Activated CD4-positive, alpha-beta T cell treated with anti-CD3 and anti-CD28 coated beads, Interleukin-2, amount 10 ng/mL, durations not matched to agents 24 days and 14 days (primary cell): ENCODE data around the gene CABCOCO1. TPM values are rescaled to one million over a fixed set of nuclear protein-coding genes. Genes with fewer than 3 reads are reported as not detected.

Experiments used
- total RNA-seq: library from RNA; stranded (reverse); gene quantifications from 2 replicates; pipeline ENCODE4 v1.2.3, GENCODE V29; 2022

CABCOCO1 gene
- total RNA-seq, 1 donor from 2014 or later: not detected

Other genes with a start within 250 kb of the CABCOCO1 start
- gene TMEM26, start 209.5 kb upstream of the CABCOCO1 start, total RNA-seq: not detected in 2 replicates
- 56.9 and 58.2 TPM in 2 replicates for gene ARID5B, start 238.8 kb downstream of the CABCOCO1 start, total RNA-seq